T-cell (primary cell): ENCODE measurements around the gene MAP2. TPM values are rescaled to one million over a fixed set of nuclear protein-coding genes. Genes with fewer than 3 reads are reported as not detected.

ENCODE experiments used
- ATAC-seq, 4 experiments: fragments of 200-7000 bp in 3 of 4; fragments of 150-1000 bp in 1 of 4; cut with Tn5 transposase; replicated peaks in 1 of 4; 1 replicate in 3 of 4; 2 replicates in 1 of 4; pipeline ENCODE4 v1.10.0; 2021; ENCODE audit warnings: moderate library complexity in 3 of 4, mild to moderate bottlenecking in 2 of 4, moderate number of reproducible peaks in 1 of 4
- CTCF ChIA-PET, 2 donors: fragments of 300-600 bp; sonication (Branson Sonifier 250); formaldehyde crosslinking; loops; one replicate each; lab custom pipeline; 2022; ENCODE audit warnings: antibody characterized with exemption in 2 of 2; lab: Charles Lee
- POLR2A ChIA-PET, 2 donors: fragments of 300-600 bp; sonication (Branson Sonifier 250); formaldehyde crosslinking; loops; one replicate each; lab custom pipeline; 2022; ENCODE audit warnings: antibody characterized with exemption in 2 of 2; lab: Charles Lee
- DNase-seq, 35 experiments: peaks; one replicate each; pipeline versions ENCODE4 v3.0.0 to v3.0.0-alpha.2; 2013 to 2023
- H3K27ac ChIP-seq: one replicate; pipeline ENCODE4 v1.5.1; 2013; ENCODE audit warnings: low read length
- H3K27me3 ChIP-seq, 2 experiments: replicated peaks in 1 of 2; 1 replicate in 1 of 2; 2 replicates in 1 of 2; pipeline versions ENCODE4 v1.6.1 to v1.7.0; 2013; ENCODE audit warnings: low read length in 1 of 2, mixed read lengths in 1 of 2; ENCODE audit not compliant: control insufficient read depth in 2 of 2, insufficient read depth in 2 of 2; ENCODE audit errors: extremely low read depth in 1 of 2
- H3K36me3 ChIP-seq, 2 donors: 1 replicate in 1 of 2; 2 replicates in 1 of 2; pipeline versions ENCODE4 v1.6.1 to v1.7.0; 2013; ENCODE audit warnings: low read length in 1 of 2; ENCODE audit not compliant: control insufficient read depth in 2 of 2, insufficient read depth in 1 of 2; ENCODE audit errors: extremely low read depth in 1 of 2
- H3K4me1 ChIP-seq, 2 experiments: 1 replicate in 1 of 2; 2 replicates in 1 of 2; pipeline versions ENCODE4 v1.6.1 to v1.7.0; 2013; ENCODE audit warnings: low read length in 2 of 2, mixed read lengths in 1 of 2; ENCODE audit not compliant: insufficient read depth in 2 of 2, control insufficient read depth in 1 of 2; ENCODE audit errors: extremely low read depth in 1 of 2
- H3K4me3 ChIP-seq, 2 donors: 1 replicate in 1 of 2; 2 replicates in 1 of 2; pipeline versions ENCODE4 v1.5.1 to v1.7.0; 2013; ENCODE audit warnings: mild to moderate bottlenecking in 2 of 2, low read length in 1 of 2, moderate library complexity in 1 of 2; ENCODE audit not compliant: control insufficient read depth in 1 of 2; ENCODE audit errors: extremely low read depth in 1 of 2
- H3K9me3 ChIP-seq: 2 replicates; pipeline ENCODE4 v1.7.0; 2013
- H3K27ac Mint-ChIP-seq, 2 donors: one replicate each; pipeline ENCODE4 v1.8.0; 2020 to 2021; ENCODE audit warnings: mild to moderate bottlenecking in 2 of 2, mixed read lengths in 2 of 2
- H3K27me3 Mint-ChIP-seq, 2 donors: one replicate each; pipeline ENCODE4 v1.8.0; 2021 to 2022; ENCODE audit warnings: mixed read lengths in 2 of 2
- H3K36me3 Mint-ChIP-seq: one replicate; pipeline ENCODE4 v1.8.0; 2021; ENCODE audit warnings: mixed read lengths
- H3K4me1 Mint-ChIP-seq, 3 donors: one replicate each; pipeline ENCODE4 v1.8.0; 2020 to 2022; ENCODE audit warnings: mixed read lengths in 3 of 3, mild to moderate bottlenecking in 1 of 3
- H3K4me3 Mint-ChIP-seq, 3 donors: one replicate each; pipeline ENCODE4 v1.8.0; 2020 to 2022; ENCODE audit warnings: mild to moderate bottlenecking in 3 of 3, mixed read lengths in 3 of 3, moderate library complexity in 3 of 3
- H3K9me3 Mint-ChIP-seq, 3 donors: one replicate each; pipeline ENCODE4 v1.8.0; 2020 to 2022; ENCODE audit warnings: mixed read lengths in 3 of 3
- WGBS: methylation state at CpG from one replicate; pipeline ENCODE4 v1.1.5; 2013; ENCODE audit warnings: missing lambda C conversion rate; ENCODE audit not compliant: insufficient coverage; 5-methylcytosine and 5-hydroxymethylcytosine counted together
- total RNA-seq, 35 experiments: library from RNA in 6 of 35; stranded (reverse) in 6 of 35; fragments of 120-200 nt in 1 of 35; gene quantifications; one replicate each; pipeline versions ENCODE4 v1.2.1 to v1.2.4 and lab custom pipeline; 2013 to 2026

The MAP2 gene
- total RNA-seq, 5 donors from 2014 or later (not counting 1 experiment from before 2014, with no cell fraction given) = 0.35 to 0.86 (median 0.46) TPM

DNA sequence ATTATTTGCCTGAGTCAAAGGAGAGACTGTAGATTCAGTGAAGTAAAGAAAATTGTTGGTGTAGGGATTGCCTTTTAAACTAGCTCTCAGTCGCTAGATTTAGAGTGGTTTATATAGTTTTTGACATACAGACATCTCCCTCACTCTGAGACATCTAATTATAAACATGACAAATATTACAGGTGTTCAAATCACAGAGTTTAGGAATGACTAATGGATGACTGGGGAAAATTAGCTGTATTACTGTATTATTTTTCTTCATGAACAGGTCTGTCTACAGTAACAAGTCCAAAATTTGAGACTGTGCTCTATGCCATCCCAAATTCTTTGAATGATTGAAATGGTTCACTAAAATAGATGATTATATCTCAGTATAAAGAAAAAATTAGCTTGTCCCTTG is 40.0 kb downstream of the MAP2 start:
- Histone ChIP-seq H3K36me3 (no peaks in the 10 kb centered on the region), H3K9me3 (no peaks in the 10 kb centered on the region), H3K27ac (no peak overlapping the region), H3K4me1 (no peaks in the 10 kb centered on the region), H3K4me3 (no peak overlapping the region), H3K27me3 (no peaks in the 10 kb centered on the region)
- DNase-seq (no peak), ATAC-seq (no peak)
- CTCF ChIA-PET = no interaction called here
- Mint-ChIP-seq H3K4me1 (no peaks in the 10 kb centered on the region), H3K27ac (no peak overlapping the region), H3K36me3 (no peaks in the 10 kb centered on the region), H3K9me3 (no peaks in the 10 kb centered on the region), H3K4me3 (no peak overlapping the region), H3K27me3 (no peaks in the 10 kb centered on the region)
- no CpG with 5 or more reads among the region's 1 CpG for WGBS
- POLR2A ChIA-PET = interaction anchor here in 1 of 2 donors (0.7 kb wide), 1 partner anchor 70 kb away, joined by 3 read pairs; no protein-coding TSS in a partner anchor

DNA sequence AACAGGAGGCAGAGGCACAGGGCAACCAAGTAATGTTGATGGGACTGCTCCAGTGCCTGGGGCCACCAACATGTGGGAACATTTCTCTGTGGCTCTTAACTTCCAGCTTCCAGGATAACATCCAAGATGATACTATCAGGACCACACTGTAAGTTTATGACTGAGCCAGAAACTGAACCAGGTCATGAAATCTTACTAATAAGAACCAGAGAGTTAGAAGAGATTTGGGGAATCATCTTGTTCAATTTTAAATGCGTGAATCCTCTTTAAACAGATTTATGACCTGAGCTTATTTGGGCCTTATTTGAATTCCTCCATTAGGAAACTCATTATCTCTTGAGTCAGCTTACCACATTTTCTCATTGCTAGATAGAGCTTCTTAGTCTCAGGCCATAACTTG is 45.0 kb downstream of the MAP2 start:
- H3K27me3 ChIP-seq = no peaks in the 10 kb centered on the region
- no peaks in the 10 kb centered on the region for H3K4me1 ChIP-seq
- ATAC-seq (no peak), DNase-seq (no peak)
- ChIA-PET POLR2A (no interaction called here), CTCF (interaction anchor here in 1 of 2 donors (0.6 kb wide), 1 partner anchor 234 kb away, joined by 4 read pairs; no protein-coding TSS in a partner anchor)
- Mint-ChIP-seq H3K9me3 (no peaks in the 10 kb centered on the region), H3K27ac (no peak overlapping the region), H3K4me1 (no peaks in the 10 kb centered on the region), H3K27me3 (no peaks in the 10 kb centered on the region), H3K4me3 (no peak overlapping the region), H3K36me3 (no peaks in the 10 kb centered on the region)
- no peak overlapping the region for H3K27ac ChIP-seq
- H3K36me3 ChIP-seq = no peaks in the 10 kb centered on the region
- no peaks in the 10 kb centered on the region for H3K9me3 ChIP-seq
- H3K4me3 ChIP-seq = no peak overlapping the region
- WGBS = 80% methylated on average over 1 of the region's 1 CpG

- Histone ChIP-seq H3K27ac (no peak overlapping the region), H3K27me3 (no peaks in the 10 kb centered on the region), H3K4me3 (no peak overlapping the region), H3K36me3 (no peaks in the 10 kb centered on the region), H3K4me1 (no peaks in the 10 kb centered on the region), H3K9me3 (no peaks in the 10 kb centered on the region)
- POLR2A ChIA-PET = no interaction called here
- CTCF ChIA-PET = interaction anchor here in 1 of 2 donors (0.6 kb wide), 1 partner anchor 235 kb away, joined by 4 read pairs; no protein-coding TSS in a partner anchor
- H3K9me3 Mint-ChIP-seq = no peaks in the 10 kb centered on the region
- no peak overlapping the region for H3K27ac Mint-ChIP-seq
- H3K4me1 Mint-ChIP-seq = no peaks in the 10 kb centered on the region
- no peaks in the 10 kb centered on the region for H3K27me3 Mint-ChIP-seq
- no peaks in the 10 kb centered on the region for H3K36me3 Mint-ChIP-seq
- ATAC-seq (no peak), DNase-seq (no peak)
- no peak overlapping the region for H3K4me3 Mint-ChIP-seq
Measured at GRCh38 chr2:209469481-209469880, 45.6 kb downstream of the MAP2 start.

DNA sequence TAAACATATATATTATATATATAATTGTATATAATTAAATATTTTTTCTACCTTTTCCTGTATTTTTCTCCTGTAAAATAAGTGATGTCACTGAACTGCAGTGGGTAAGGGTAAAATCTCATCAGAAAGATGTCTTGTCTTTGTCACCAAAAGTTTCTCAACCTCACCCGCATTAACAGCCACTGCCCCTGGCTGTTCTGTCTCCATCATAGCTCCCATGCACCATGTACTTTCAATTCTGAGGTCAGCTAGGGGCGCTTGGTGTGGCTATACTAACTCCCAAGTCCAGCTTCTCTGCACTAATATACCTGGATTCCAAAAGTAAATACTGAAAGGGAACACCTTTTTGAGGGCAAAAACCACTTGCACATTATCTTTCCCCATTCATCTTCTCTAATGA is 46.6 kb downstream of the MAP2 start:
- ATAC-seq (no peak), DNase-seq (no peak)
- Histone ChIP-seq H3K4me3 (no peak overlapping the region), H3K27me3 (no peaks in the 10 kb centered on the region), H3K4me1 (no peaks in the 10 kb centered on the region), H3K27ac (no peak overlapping the region), H3K36me3 (no peaks in the 10 kb centered on the region), H3K9me3 (no peaks in the 10 kb centered on the region)
- no peaks in the 10 kb centered on the region for H3K27me3 Mint-ChIP-seq
- no peak overlapping the region for H3K27ac Mint-ChIP-seq
- 72% methylated on average over 2 of the region's 2 CpGs for WGBS
- no peaks in the 10 kb centered on the region for H3K36me3 Mint-ChIP-seq
- no peaks in the 10 kb centered on the region for H3K9me3 Mint-ChIP-seq
- POLR2A ChIA-PET = no interaction called here
- H3K4me3 Mint-ChIP-seq = no peak overlapping the region
- H3K4me1 Mint-ChIP-seq = no peaks in the 10 kb centered on the region
- CTCF ChIA-PET = no interaction called here

- Histone ChIP-seq H3K4me3 (no peak overlapping the region), H3K9me3 (no peaks in the 10 kb centered on the region), H3K4me1 (no peaks in the 10 kb centered on the region), H3K27me3 (no peaks in the 10 kb centered on the region), H3K36me3 (no peaks in the 10 kb centered on the region), H3K27ac (no peak overlapping the region)
- H3K9me3 Mint-ChIP-seq = no peaks in the 10 kb centered on the region
- POLR2A ChIA-PET = no interaction called here
- H3K27me3 Mint-ChIP-seq = no peaks in the 10 kb centered on the region
- no peak for ATAC-seq
- no peak overlapping the region for H3K4me3 Mint-ChIP-seq
- H3K4me1 Mint-ChIP-seq = no peaks in the 10 kb centered on the region
- DNase-seq = no peak
- no peak overlapping the region for H3K27ac Mint-ChIP-seq
- H3K36me3 Mint-ChIP-seq = no peaks in the 10 kb centered on the region
- CTCF ChIA-PET = no interaction called here
Measured at GRCh38 chr2:209471037-209471436, 47.2 kb downstream of the MAP2 start.

- Histone ChIP-seq H3K4me3 (no peak overlapping the region), H3K4me1 (no peaks in the 10 kb centered on the region), H3K36me3 (no peaks in the 10 kb centered on the region), H3K27ac (no peak overlapping the region), H3K27me3 (no peaks in the 10 kb centered on the region), H3K9me3 (no peaks in the 10 kb centered on the region)
- Mint-ChIP-seq H3K4me1 (no peaks in the 10 kb centered on the region), H3K4me3 (no peak overlapping the region), H3K36me3 (no peaks in the 10 kb centered on the region), H3K9me3 (no peaks in the 10 kb centered on the region), H3K27ac (no peak overlapping the region), H3K27me3 (no peaks in the 10 kb centered on the region)
- 33% methylated on average over 2 of the region's 4 CpGs for WGBS
- CTCF ChIA-PET = interaction anchor here in 1 of 2 donors (1.0 kb wide), 1 partner anchor 49 kb away, joined by 3 read pairs; the partner anchor contains the start of gene MAP2
- POLR2A ChIA-PET = no interaction called here
- no peak for DNase-seq
- no peak for ATAC-seq
Measured at GRCh38 chr2:209472112-209472832, 48.4 kb downstream of the MAP2 start.
